ENCODE measurements around the gene SPRR1B.
"Not testable (repeated sequence)": the region's sequence is repeated elsewhere in the genome, so short reads cannot be mapped to it uniquely, and the experiment has no call there.

SPRR1B gene

GRCh38 chr1:153035211-153035610 lies 4.2 kb downstream of the SPRR1B start:
- DNase-seq (ENCODE audit: extremely low read depth in 1 of 2, low read depth in 1 of 2): no peak

GRCh38 chr1:153040950-153041631 lies 10.1 kb downstream of the SPRR1B start, which contains the start of gene SPRR2D:
Gene SPRR2D (minus strand): TSS chr1:153041120. CDS start chr1:153040346, 774 bp downstream.
- DNase-seq (ENCODE audit: extremely low read depth in 1 of 2, low read depth in 1 of 2): no peak

DNA sequence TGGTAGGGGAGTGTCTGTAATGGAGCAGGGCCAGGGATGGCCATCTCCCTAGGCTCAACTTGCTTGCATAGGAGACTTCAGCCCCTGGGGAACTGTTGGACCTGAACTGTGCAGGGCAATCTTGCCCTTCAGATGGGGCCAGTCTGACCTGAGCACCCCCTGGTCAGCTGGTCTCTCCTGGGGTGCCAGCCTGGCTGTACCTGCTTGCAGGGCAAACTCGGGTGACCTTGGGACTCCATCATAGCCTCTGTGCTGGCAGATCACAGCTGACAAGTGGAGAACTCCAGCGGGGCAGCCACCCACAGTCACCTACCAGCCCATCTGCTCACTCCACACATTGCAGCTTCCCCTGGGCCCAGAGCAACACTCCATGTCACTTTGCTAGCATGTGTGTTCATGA lies 18.2 kb downstream of the SPRR1B start:
- no peak for DNase-seq (ENCODE audit: extremely low read depth in 1 of 2, low read depth in 1 of 2)

GRCh38 chr1:153056111-153056510 lies 25.1 kb downstream of the SPRR1B start:
- not testable (repeated sequence) for DNase-seq (ENCODE audit: extremely low read depth in 1 of 2, low read depth in 1 of 2)

DNA sequence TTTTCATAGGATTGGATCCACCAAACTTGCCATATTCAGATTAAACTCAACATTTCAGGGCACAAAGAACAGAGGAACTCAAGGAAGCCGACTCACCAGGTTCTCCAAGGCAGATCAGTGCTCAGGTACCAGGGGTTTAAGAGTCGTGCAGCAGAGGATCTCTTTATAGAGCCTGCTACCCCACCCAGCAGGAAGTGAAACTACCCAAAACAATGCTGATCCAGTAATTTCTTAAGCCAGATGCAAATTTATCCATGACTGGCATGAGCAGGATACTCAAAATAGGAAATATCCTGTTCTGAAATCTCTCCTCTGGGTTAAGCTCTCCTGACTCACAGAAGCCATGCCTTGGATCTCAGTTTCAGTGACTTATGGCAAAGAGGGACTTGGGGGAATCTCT lies 26.4 kb downstream of the SPRR1B start, which contains the start of gene SPRR2A:
Gene SPRR2A (minus strand): TSS at position 138 of the 400 bp plus-strand sequence. CDS start 777 bp downstream, outside the sequence.
- DNase-seq (ENCODE audit: extremely low read depth in 1 of 2, low read depth in 1 of 2): no peak

- DNase-seq (ENCODE audit: extremely low read depth in 1 of 2, low read depth in 1 of 2): no peak
These were observed 27.2 kb downstream of the SPRR1B start for GRCh38 chr1:153058154-153058553.

GRCh38 chr1:153058826-153059784 lies 28.1 kb downstream of the SPRR1B start:
- DNase-seq (ENCODE audit: extremely low read depth in 1 of 2, low read depth in 1 of 2): no peak

- DNase-seq (ENCODE audit: extremely low read depth in 1 of 2, low read depth in 1 of 2): no peak
These were observed 39.2 kb downstream of the SPRR1B start for GRCh38 chr1:153070243-153070642.

GRCh38 chr1:153071511-153071910 lies 40.5 kb downstream of the SPRR1B start, which contains the start of gene SPRR2B:
Gene SPRR2B (minus strand): TSS chr1:153071611. CDS start chr1:153070839, 772 bp downstream.
- DNase-seq (ENCODE audit: extremely low read depth in 1 of 2, low read depth in 1 of 2): no peak

DNA sequence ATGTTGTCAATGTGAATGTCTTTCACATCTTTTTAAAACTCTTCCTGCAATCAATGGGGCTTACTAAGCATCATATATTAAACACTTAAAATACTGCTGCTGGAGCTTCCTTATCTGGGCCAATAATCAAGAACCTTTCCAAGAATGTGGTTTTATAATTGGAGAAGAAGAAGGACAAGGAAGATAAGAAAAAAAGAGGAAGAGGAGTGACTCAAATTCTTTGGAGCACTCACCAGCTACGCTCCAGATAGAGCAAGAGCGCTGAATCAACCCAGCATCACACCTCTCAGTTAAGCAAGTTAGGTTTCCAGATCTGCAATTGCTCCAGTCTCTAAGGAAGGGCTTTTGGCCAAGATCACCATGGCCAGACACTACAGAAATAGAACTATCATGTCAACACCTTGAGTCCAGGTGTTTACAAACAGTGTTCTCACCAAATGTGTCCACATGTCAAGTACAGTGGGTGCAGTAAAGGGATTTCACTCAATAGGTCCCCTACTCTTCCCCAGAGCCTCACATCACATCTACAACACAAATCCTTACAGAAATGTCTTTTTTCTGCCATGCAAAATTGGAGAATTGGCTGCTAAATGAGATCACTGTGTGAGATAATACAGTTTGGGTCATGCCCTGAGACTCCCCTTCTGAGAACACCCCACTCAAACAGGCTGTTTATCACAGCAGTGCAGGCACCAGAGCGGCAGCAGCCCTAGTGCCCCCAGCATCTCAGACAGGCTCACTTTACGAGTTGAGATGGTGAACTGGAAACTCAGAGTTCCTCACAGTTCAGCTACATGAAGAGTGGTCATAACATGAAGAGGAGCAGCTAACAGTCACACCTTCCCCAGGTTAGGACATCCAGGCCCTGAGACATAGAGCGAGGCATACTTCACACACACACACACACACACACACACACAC lies 42.1 kb downstream of the SPRR1B start:
- no peak for DNase-seq (ENCODE audit: extremely low read depth in 1 of 2, low read depth in 1 of 2)

GRCh38 chr1:153081736-153082135 lies 50.7 kb downstream of the SPRR1B start:
- DNase-seq (ENCODE audit: extremely low read depth in 1 of 2, low read depth in 1 of 2): no peak
